ENCODE results near the gene RASAL1.

DNA sequence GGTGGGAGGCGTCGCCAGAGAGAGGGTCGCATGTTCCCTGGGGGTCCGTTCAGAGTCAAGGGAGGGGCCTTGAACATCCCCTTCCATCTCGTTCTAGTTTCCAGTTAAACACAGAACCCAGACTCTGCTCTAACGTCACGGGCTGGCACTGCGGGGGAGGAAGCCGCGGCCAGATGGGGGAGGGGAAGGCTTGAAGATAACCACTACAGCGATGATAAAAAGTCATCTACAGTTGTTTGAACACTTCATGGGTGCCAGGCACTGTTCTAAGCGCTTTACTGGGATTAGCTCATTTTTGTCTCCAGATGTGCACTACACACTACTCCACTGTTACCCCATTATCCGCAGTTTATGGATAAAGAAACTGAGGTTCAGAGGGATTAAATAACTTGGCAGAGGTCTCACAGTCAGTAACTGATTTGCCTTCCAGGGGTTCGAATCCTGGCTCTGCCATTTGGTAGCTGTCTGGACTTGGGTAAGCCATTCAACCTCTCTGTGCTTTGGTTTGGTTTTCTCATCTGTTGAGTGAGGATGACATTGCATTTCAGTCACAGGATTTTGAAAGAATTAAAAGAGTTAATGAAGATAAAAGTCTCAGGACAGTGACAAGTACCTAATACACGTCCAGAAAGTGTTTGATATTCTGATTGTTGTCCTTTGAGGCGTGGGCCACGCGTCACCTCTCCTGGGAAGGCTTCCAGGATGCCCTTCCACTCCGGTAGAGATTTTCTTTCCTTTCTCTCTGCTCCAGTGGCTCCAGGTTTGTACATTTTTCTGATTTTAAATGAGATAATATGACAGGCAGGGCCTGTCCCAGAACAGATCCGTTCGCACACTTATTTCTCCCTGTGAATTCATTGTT lies 798 bp upstream of the RASAL1 start:
- TF ChIP-seq, protein P1, sequence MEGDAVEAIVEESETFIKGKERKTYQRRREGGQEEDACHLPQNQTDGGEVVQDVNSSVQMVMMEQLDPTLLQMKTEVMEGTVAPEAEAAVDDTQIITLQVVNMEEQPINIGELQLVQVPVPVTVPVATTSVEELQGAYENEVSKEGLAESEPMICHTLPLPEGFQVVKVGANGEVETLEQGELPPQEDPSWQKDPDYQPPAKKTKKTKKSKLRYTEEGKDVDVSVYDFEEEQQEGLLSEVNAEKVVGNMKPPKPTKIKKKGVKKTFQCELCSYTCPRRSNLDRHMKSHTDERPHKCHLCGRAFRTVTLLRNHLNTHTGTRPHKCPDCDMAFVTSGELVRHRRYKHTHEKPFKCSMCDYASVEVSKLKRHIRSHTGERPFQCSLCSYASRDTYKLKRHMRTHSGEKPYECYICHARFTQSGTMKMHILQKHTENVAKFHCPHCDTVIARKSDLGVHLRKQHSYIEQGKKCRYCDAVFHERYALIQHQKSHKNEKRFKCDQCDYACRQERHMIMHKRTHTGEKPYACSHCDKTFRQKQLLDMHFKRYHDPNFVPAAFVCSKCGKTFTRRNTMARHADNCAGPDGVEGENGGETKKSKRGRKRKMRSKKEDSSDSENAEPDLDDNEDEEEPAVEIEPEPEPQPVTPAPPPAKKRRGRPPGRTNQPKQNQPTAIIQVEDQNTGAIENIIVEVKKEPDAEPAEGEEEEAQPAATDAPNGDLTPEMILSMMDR (IDR thresholded peaks at IDR 0.05; ENCODE audit: low read depth, low read length), result no peak
- no peak for TF ChIP-seq EZH2phosphoT487 (IDR thresholded peaks at IDR 0.05; ENCODE audit: low read depth)
